Thyroid gland (tissue), 4 donors: Measurements from ENCODE around the gene ISLR2. TPM values are rescaled to one million over a fixed set of nuclear protein-coding genes. Genes with fewer than 3 reads are reported as not detected.

Experiments used
- DNase-seq, 2 donors: peaks; one replicate each; pipeline ENCODE4 v3.0.0-alpha.2; 2019
- H3K27ac ChIP-seq, 3 donors: fragments of 200-600 bp; sonication (generic); 1 replicate in 2 of 3; 2 replicates in 1 of 3; pipeline ENCODE4 v1.5.1; 2016 to 2019; ENCODE audit warnings: mild to moderate bottlenecking in 1 of 3, moderate library complexity in 1 of 3
- H3K27me3 ChIP-seq: fragments of 200-600 bp; sonication (generic); one replicate; pipeline ENCODE4 v1.5.1; 2019
- H3K36me3 ChIP-seq, 2 donors: fragments of 200-600 bp; sonication (generic); one replicate each; pipeline ENCODE4 v1.5.1; 2016 to 2019
- H3K4me1 ChIP-seq, 2 donors: fragments of 200-600 bp; sonication (generic); one replicate each; pipeline ENCODE4 v1.5.1; 2017 to 2019
- H3K4me3 ChIP-seq, 3 donors: fragments of 200-600 bp; sonication (generic); replicated peaks in 1 of 3; 1 replicate in 2 of 3; 2 replicates in 1 of 3; pipeline ENCODE4 v1.5.1; 2016; ENCODE audit warnings: mild to moderate bottlenecking in 1 of 3
- H3K9me3 ChIP-seq: fragments of 200-600 bp; sonication (generic); one replicate; pipeline ENCODE4 v1.5.1; 2017
- CTCF ChIP-seq, 6 experiments: fragments of 200-600 bp in 3 of 6; fragments of 450-650 bp in 3 of 6; sonication (generic) in 3 of 6; IDR thresholded peaks; one replicate each; pipeline ENCODE4 v1.5.1; 2016 to 2019; ENCODE audit warnings: antibody characterized with exemption in 6 of 6, mild to moderate bottlenecking in 2 of 6, inconsistent platforms in 1 of 6, moderate library complexity in 1 of 6
- POLR2A ChIP-seq, 2 donors: fragments of 450-650 bp; IDR thresholded peaks; one replicate each; pipeline ENCODE4 v1.6.1; 2017; ENCODE audit warnings: antibody characterized with exemption in 2 of 2, mild to moderate bottlenecking in 2 of 2, moderate library complexity in 1 of 2
- WGBS, 2 donors: methylation state at CpG; one replicate each; pipeline ENCODE4 v1.1.5; 2017; 5-methylcytosine and 5-hydroxymethylcytosine counted together
- intact Hi-C: fragments of 100-400 bp; cut with DNase I; formaldehyde crosslinking; loops from one replicate; pipeline ENCODE4 v1.15.1; 2023
- total RNA-seq, 4 donors: library from RNA; depleted of rRNA; stranded (reverse); fragments of >200 nt; gene quantifications; one replicate each; pipeline ENCODE4 v1.2.3, GENCODE V29; 2016

The ISLR2 gene
- total RNA-seq, 4 donors from 2014 or later, result 0.40 TPM; not detected in 3

- intact Hi-C loops, result no loop called here
- Histone ChIP-seq H3K9me3 (no peaks in the 10 kb centered on the region), H3K4me3 (no peak overlapping the region), H3K27ac (no peak overlapping the region), H3K27me3 (peaks cover 25% of the 10 kb centered on the region), H3K4me1 (peaks cover 3 to 47% of the 10 kb centered on the region in 2 donors), H3K36me3 (no peaks in the 10 kb centered on the region)
- no peak for DNase-seq
- TF ChIP-seq CTCF (IDR thresholded peaks at IDR 0.05) (no peak), POLR2A (IDR thresholded peaks at IDR 0.05) (no peak)
- 18 to 24% methylated on average over 21 to 28 of the region's 28 CpGs for WGBS, 2 donors
Measured at GRCh38 chr15:74130849-74131627, 652 bp downstream of the ISLR2 start.

GRCh38 chr15:74131628-74132413 is 1.4 kb downstream of the ISLR2 start:
- intact Hi-C loops, result no loop called here
- Histone ChIP-seq H3K36me3 (no peaks in the 10 kb centered on the region), H3K27ac (no peak overlapping the region), H3K4me3 (no peak overlapping the region), H3K4me1 (peaks cover 5 to 50% of the 10 kb centered on the region in 2 donors), H3K27me3 (peaks cover 25% of the 10 kb centered on the region), H3K9me3 (no peaks in the 10 kb centered on the region)
- no peak for DNase-seq
- TF ChIP-seq POLR2A (IDR thresholded peaks at IDR 0.05), result no peak
- no peak for TF ChIP-seq CTCF (IDR thresholded peaks at IDR 0.05)
- 27 to 39% methylated on average over 19 of the region's 20 CpGs for WGBS, 2 donors

GRCh38 chr15:74132681-74133651 is 2.6 kb downstream of the ISLR2 start:
- Histone ChIP-seq H3K4me3 (no peak overlapping the region), H3K4me1 (peaks cover 5 to 54% of the 10 kb centered on the region in 2 donors), H3K27ac (no peak overlapping the region), H3K36me3 (no peaks in the 10 kb centered on the region), H3K27me3 (peaks cover 23% of the 10 kb centered on the region), H3K9me3 (no peaks in the 10 kb centered on the region)
- 39 to 44% methylated on average over 22 to 28 of the region's 90 CpGs for WGBS, 2 donors
- intact Hi-C loops, result no loop called here
- no peak for DNase-seq
- TF ChIP-seq CTCF (IDR thresholded peaks at IDR 0.05) (no peak), POLR2A (IDR thresholded peaks at IDR 0.05) (no peak)

- Histone ChIP-seq H3K27me3 (peaks cover 16% of the 10 kb centered on the region), H3K4me1 (peaks cover 5 to 45% of the 10 kb centered on the region in 2 donors), H3K4me3 (no peak overlapping the region), H3K9me3 (no peaks in the 10 kb centered on the region), H3K36me3 (no peaks in the 10 kb centered on the region), H3K27ac (no peak overlapping the region)
- TF ChIP-seq CTCF (IDR thresholded peaks at IDR 0.05), result no peak
- TF ChIP-seq POLR2A (IDR thresholded peaks at IDR 0.05), result no peak
- intact Hi-C loops, result no loop called here
- DNase-seq, result no peak
- WGBS, 2 donors, result 49% methylated on average over 23 to 45 of the region's 71 CpGs
Measured at GRCh38 chr15:74133694-74134386, 3.5 kb downstream of the ISLR2 start.
